GM21367 (cell line): ENCODE measurements around the gene ARHGAP21.
A peak's percentile ranks its signal among the peaks of the same experiment; 100 is the strongest.
"Not testable (repeated sequence)": the region's sequence is repeated elsewhere in the genome, so short reads cannot be mapped to it uniquely, and the experiment has no call there.

Experiments used
- ATAC-seq: cut with Tn5 transposase; IDR thresholded peaks from one replicate; pipeline ENCODE4 v1.9.1; 2021; ENCODE audit not compliant: unreplicated experiment

The ARHGAP21 gene

GRCh38 chr10:24723788-24724380 is at the start of gene ARHGAP21:
ARHGAP21 (minus strand) TSS chr10:24723887; CDS start chr10:24721899, 1,988 bp downstream.
- no peak for ATAC-seq

GRCh38 chr10:24771943-24772694 is 48.4 kb upstream of the ARHGAP21 start:
- no peak for ATAC-seq

GRCh38 chr10:24764991-24765390 is 41.3 kb upstream of the ARHGAP21 start:
- not testable (repeated sequence) for ATAC-seq

GRCh38 chr10:24762966-24763623 is 39.4 kb upstream of the ARHGAP21 start:
- ATAC-seq = no peak

- no peak for ATAC-seq
Observed at GRCh38 chr10:24762161-24762924, 38.7 kb upstream of the ARHGAP21 start.

GRCh38 chr10:24759672-24760071 is 36.0 kb upstream of the ARHGAP21 start:
- ATAC-seq = no peak

- ATAC-seq = not testable (repeated sequence)
Observed at GRCh38 chr10:24758254-24758653, 34.6 kb upstream of the ARHGAP21 start.

- no peak for ATAC-seq
Observed at GRCh38 chr10:24756283-24756682, 32.6 kb upstream of the ARHGAP21 start.

- no peak for ATAC-seq
Observed at GRCh38 chr10:24751716-24752115, 28.0 kb upstream of the ARHGAP21 start.

GRCh38 chr10:24750695-24751094 is 27.0 kb upstream of the ARHGAP21 start:
- no peak for ATAC-seq

- ATAC-seq = no peak
Observed at GRCh38 chr10:24748214-24748613, 24.5 kb upstream of the ARHGAP21 start.

- no peak for ATAC-seq
Observed at GRCh38 chr10:24744946-24745345, 21.3 kb upstream of the ARHGAP21 start.

- ATAC-seq = no peak
Observed at GRCh38 chr10:24740714-24741113, 17.0 kb upstream of the ARHGAP21 start.

- ATAC-seq = no peak
Observed at GRCh38 chr10:24737001-24737400, 13.3 kb upstream of the ARHGAP21 start.

GRCh38 chr10:24731942-24732341 is 8.3 kb upstream of the ARHGAP21 start:
- no peak for ATAC-seq

GRCh38 chr10:24730811-24731210 is 7.1 kb upstream of the ARHGAP21 start:
- no peak for ATAC-seq

GRCh38 chr10:24727786-24728185 is 4.1 kb upstream of the ARHGAP21 start:
- no peak for ATAC-seq

- ATAC-seq = no peak
Observed at GRCh38 chr10:24726626-24727025, 2.9 kb upstream of the ARHGAP21 start.

GRCh38 chr10:24726029-24726428 is 2.3 kb upstream of the ARHGAP21 start:
- not testable (repeated sequence) for ATAC-seq

- peak; percentile 85 for ATAC-seq
Observed at GRCh38 chr10:24724381-24725228, 918 bp upstream of the ARHGAP21 start.
